ENCODE results near the gene ARAP2.

Gene ARAP2

GRCh38 chr4:36215627-36216026 is 28.7 kb downstream of the ARAP2 start:
- no peak for DNase-seq (ENCODE audit: low read depth in 2 of 2)

- no peak for DNase-seq (ENCODE audit: low read depth in 2 of 2)
These were observed 29.4 kb downstream of the ARAP2 start for GRCh38 chr4:36214735-36215485.

GRCh38 chr4:36213977-36214376 is 30.3 kb downstream of the ARAP2 start:
- DNase-seq (ENCODE audit: low read depth in 2 of 2), result no peak

GRCh38 chr4:36211084-36211483 is 33.2 kb downstream of the ARAP2 start:
- no peak for DNase-seq (ENCODE audit: low read depth in 2 of 2)

- DNase-seq (ENCODE audit: low read depth in 2 of 2), result no peak
These were observed 34.2 kb downstream of the ARAP2 start for GRCh38 chr4:36209941-36210649.

GRCh38 chr4:36208893-36209473 is 35.3 kb downstream of the ARAP2 start:
- no peak for DNase-seq (ENCODE audit: low read depth in 2 of 2)

GRCh38 chr4:36207831-36208520 is 36.3 kb downstream of the ARAP2 start:
- DNase-seq (ENCODE audit: low read depth in 2 of 2), result no peak

- no peak for DNase-seq (ENCODE audit: low read depth in 2 of 2)
These were observed 36.9 kb downstream of the ARAP2 start for GRCh38 chr4:36207367-36207766.

- no peak for DNase-seq (ENCODE audit: low read depth in 2 of 2)
These were observed 37.6 kb downstream of the ARAP2 start for GRCh38 chr4:36206603-36207311.

- no peak for DNase-seq (ENCODE audit: low read depth in 2 of 2)
These were observed 38.3 kb downstream of the ARAP2 start for GRCh38 chr4:36206012-36206411.

GRCh38 chr4:36198861-36199260 is 45.5 kb downstream of the ARAP2 start:
- DNase-seq (ENCODE audit: low read depth in 2 of 2), result no peak

- DNase-seq (ENCODE audit: low read depth in 2 of 2), result no peak
These were observed 46.1 kb downstream of the ARAP2 start for GRCh38 chr4:36198068-36198808.

- DNase-seq (ENCODE audit: low read depth in 2 of 2), result no peak
These were observed 46.8 kb downstream of the ARAP2 start for GRCh38 chr4:36197501-36197900.

- no peak for DNase-seq (ENCODE audit: low read depth in 2 of 2)
These were observed 48.0 kb downstream of the ARAP2 start for GRCh38 chr4:36196145-36196913.

GRCh38 chr4:36192922-36193321 is 51.4 kb downstream of the ARAP2 start:
- DNase-seq (ENCODE audit: low read depth in 2 of 2), result no peak

GRCh38 chr4:36189511-36190226 is 54.6 kb downstream of the ARAP2 start:
- DNase-seq (ENCODE audit: low read depth in 2 of 2), result no peak

GRCh38 chr4:36187723-36188333 is 56.5 kb downstream of the ARAP2 start:
- DNase-seq (ENCODE audit: low read depth in 2 of 2), result no peak

GRCh38 chr4:36183665-36184393 is 60.5 kb downstream of the ARAP2 start:
- DNase-seq (ENCODE audit: low read depth in 2 of 2), result no peak

Data from stimulated activated CD8-positive, alpha-beta memory T cell treated with anti-CD3 and anti-CD28 coated beads, Interleukin-7, amount 100 ng/mL, for 1 hour (primary cell).